ENCODE data around the gene SMCO2. TPM values are rescaled to one million over a fixed set of nuclear protein-coding genes. Genes with fewer than 3 reads are reported as not detected.

SMCO2 gene
- total RNA-seq, 2 donors from 2014 or later, result 0.41 TPM; not detected in 1

- peak overlapping the region in 1 of 2 donors; percentile 27 for H3K27ac ChIP-seq
- no peak overlapping the region for H3K4me3 ChIP-seq
- H3K9me3 ChIP-seq, result no peaks in the 10 kb centered on the region
- intact Hi-C loops (cut with DNase I), result no loop called here
- DNase-seq (ENCODE audit: low spot score), result no peak
- no peaks in the 10 kb centered on the region for H3K4me1 ChIP-seq (replicated peaks)
- H3K27me3 ChIP-seq (replicated peaks; ENCODE audit: insufficient read depth), result no peaks in the 10 kb centered on the region
- no peak for TF ChIP-seq POLR2A (IDR thresholded peaks at IDR 0.05)
- no peak for TF ChIP-seq CTCF (IDR thresholded peaks at IDR 0.05)
- TF ChIP-seq POLR2AphosphoS5 (IDR thresholded peaks at IDR 0.05), result no peak
- 11% methylated on average over 9 of the region's 9 CpGs for WGBS
- H3K36me3 ChIP-seq, result no peaks in the 10 kb centered on the region
Measured at GRCh38 chr12:27462151-27462694, 15.7 kb downstream of the SMCO2 start.

GRCh38 chr12:27462851-27463250 is 16.3 kb downstream of the SMCO2 start:
- Histone ChIP-seq H3K9me3 (no peaks in the 10 kb centered on the region), H3K4me1 (replicated peaks) (no peaks in the 10 kb centered on the region), H3K4me3 (no peak overlapping the region), H3K27me3 (replicated peaks; ENCODE audit: insufficient read depth) (no peaks in the 10 kb centered on the region), H3K36me3 (no peaks in the 10 kb centered on the region), H3K27ac (no peak overlapping the region)
- no peak for TF ChIP-seq POLR2AphosphoS5 (IDR thresholded peaks at IDR 0.05)
- no peak for TF ChIP-seq POLR2A (IDR thresholded peaks at IDR 0.05)
- TF ChIP-seq CTCF (IDR thresholded peaks at IDR 0.05), result no peak
- no peak for DNase-seq (ENCODE audit: low spot score)
- WGBS, result 60% methylated on average over 8 of the region's 8 CpGs
- intact Hi-C loops (cut with DNase I), result no loop called here

- Histone ChIP-seq H3K27me3 (replicated peaks; ENCODE audit: insufficient read depth) (no peaks in the 10 kb centered on the region), H3K4me1 (replicated peaks) (no peaks in the 10 kb centered on the region), H3K27ac (no peak overlapping the region), H3K4me3 (no peak overlapping the region), H3K9me3 (no peaks in the 10 kb centered on the region), H3K36me3 (no peaks in the 10 kb centered on the region)
- WGBS, result 68% methylated on average over 11 of the region's 11 CpGs
- DNase-seq (ENCODE audit: low spot score), result no peak
- intact Hi-C loops (cut with DNase I), result no loop called here
- TF ChIP-seq POLR2AphosphoS5 (IDR thresholded peaks at IDR 0.05) (no peak), POLR2A (IDR thresholded peaks at IDR 0.05) (no peak), CTCF (IDR thresholded peaks at IDR 0.05) (no peak)
Measured at GRCh38 chr12:27463511-27464219, 17.1 kb downstream of the SMCO2 start.

GRCh38 chr12:27464220-27464554 is 17.7 kb downstream of the SMCO2 start:
- no peak overlapping the region for H3K4me3 ChIP-seq
- no peaks in the 10 kb centered on the region for H3K36me3 ChIP-seq
- intact Hi-C loops (cut with DNase I), result no loop called here
- no peaks in the 10 kb centered on the region for H3K27me3 ChIP-seq (replicated peaks; ENCODE audit: insufficient read depth)
- H3K9me3 ChIP-seq, result no peaks in the 10 kb centered on the region
- no peaks in the 10 kb centered on the region for H3K4me1 ChIP-seq (replicated peaks)
- H3K27ac ChIP-seq, result no peak overlapping the region
- 58% methylated on average over 5 of the region's 5 CpGs for WGBS
- DNase-seq (ENCODE audit: low spot score), result no peak
- TF ChIP-seq POLR2A (IDR thresholded peaks at IDR 0.05) (no peak), CTCF (IDR thresholded peaks at IDR 0.05) (no peak), POLR2AphosphoS5 (IDR thresholded peaks at IDR 0.05) (no peak)

- no peaks in the 10 kb centered on the region for H3K36me3 ChIP-seq
- DNase-seq (ENCODE audit: low spot score), result no peak
- WGBS, result 91% methylated on average over 3 of the region's 3 CpGs
- no peaks in the 10 kb centered on the region for H3K9me3 ChIP-seq
- H3K27me3 ChIP-seq (replicated peaks; ENCODE audit: insufficient read depth), result no peaks in the 10 kb centered on the region
- H3K4me3 ChIP-seq, result no peak overlapping the region
- TF ChIP-seq CTCF (IDR thresholded peaks at IDR 0.05) (no peak), POLR2A (IDR thresholded peaks at IDR 0.05) (no peak), POLR2AphosphoS5 (IDR thresholded peaks at IDR 0.05) (no peak)
- no peaks in the 10 kb centered on the region for H3K4me1 ChIP-seq (replicated peaks)
- no peak overlapping the region for H3K27ac ChIP-seq
- intact Hi-C loops (cut with DNase I), result no loop called here
Measured at GRCh38 chr12:27467641-27468040, 21.1 kb downstream of the SMCO2 start.

Measured in prostate gland (tissue), 2 donors.